GM18909 (cell line): ENCODE measurements around the gene CHODL.

Source experiments
- ATAC-seq: cut with Tn5 transposase; IDR thresholded peaks from one replicate; pipeline ENCODE4 v1.9.1; 2021; ENCODE audit warnings: mild to moderate bottlenecking; ENCODE audit not compliant: unreplicated experiment, poor library complexity

The CHODL gene

GRCh38 chr21:18285379-18285778 lies 40.7 kb downstream of the CHODL start:
- ATAC-seq: no peak

DNA sequence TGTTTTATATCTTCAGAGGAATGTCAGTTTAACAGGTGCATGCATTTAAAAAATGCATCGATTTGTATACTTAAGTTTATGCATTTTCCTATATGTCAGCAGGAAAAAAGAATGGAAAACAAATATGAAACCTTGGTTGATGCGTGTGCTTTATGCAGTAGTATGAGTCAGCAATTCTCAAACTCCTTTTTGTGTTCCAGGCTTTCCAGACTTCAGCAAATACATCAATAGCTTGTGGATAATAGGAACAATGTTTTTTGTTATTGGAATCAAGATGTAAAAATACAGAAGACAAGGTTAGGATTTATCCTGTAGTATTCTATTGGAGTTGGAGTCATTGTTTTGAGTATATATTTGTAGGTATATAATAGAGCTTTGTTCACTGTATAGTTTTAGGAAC lies 45.2 kb downstream of the CHODL start:
- ATAC-seq: no peak

DNA sequence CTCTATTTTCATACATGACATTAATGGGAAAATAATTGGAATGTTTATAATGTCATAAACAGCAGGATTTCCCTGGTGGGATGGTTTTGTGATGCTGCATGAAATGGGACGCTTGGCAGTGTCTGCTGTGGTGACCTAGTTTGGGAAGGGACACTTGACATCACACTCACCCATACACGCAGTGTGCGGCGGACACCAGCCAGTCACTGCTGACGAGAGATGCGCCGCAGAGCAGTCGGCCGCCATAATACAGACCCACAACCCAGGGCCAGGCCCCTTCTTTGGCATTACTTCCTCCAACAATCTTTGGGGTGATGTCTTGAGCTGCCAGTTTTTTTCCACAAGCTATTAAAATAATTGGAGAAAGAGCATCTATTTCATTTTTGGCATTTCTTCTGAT lies 49.5 kb downstream of the CHODL start:
- no peak for ATAC-seq

GRCh38 chr21:18298228-18298627 lies 53.6 kb downstream of the CHODL start:
- ATAC-seq: no peak
